ENCODE data around the gene ARID1B. TPM values are rescaled to one million over a fixed set of nuclear protein-coding genes. Genes with fewer than 3 reads are reported as not detected.

The ARID1B gene
- total RNA-seq, 1 experiment from 2014 or later: 63.9 TPM

DNA sequence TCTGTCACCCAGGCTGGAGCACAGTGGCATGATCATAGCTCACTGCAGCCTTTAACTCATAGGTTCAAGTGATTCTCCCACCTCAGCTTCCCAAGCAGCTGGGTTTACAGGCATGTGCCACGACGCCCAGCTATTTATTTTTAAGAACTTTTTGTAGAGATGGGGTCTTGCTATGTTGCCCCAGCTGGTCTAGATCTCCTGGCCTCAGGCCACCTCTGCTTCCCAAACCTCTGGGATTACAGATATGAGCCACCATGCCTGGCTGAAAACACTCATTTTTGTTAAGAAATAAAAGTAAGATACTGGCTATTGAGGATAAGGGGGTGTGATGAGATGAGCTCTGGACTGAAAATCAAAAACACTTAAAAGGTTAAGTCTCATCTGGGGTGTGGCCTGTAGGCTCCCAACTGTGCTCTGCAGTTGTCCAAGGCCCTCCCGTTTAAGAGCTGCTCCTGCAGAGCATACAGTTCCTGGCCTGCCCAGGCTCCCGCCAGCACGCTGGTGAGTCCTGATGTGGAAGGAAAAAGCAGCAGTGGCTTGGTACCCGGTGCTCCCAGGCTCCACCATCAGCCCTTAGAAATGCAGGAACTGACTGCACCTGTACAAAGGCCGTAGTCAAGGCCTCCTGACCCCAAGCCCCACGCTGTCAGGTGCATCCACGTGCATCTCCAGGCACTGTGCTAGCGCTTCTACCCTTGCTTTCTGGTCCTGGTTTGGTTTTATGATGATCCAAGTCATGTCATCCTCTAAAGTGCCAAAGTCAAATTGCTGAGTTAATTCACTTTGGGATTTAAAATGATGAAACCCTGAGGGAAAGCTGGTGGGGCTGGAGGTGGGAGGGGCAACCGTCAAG is 434.7 kb downstream of the ARID1B start:
- no peak for DNase-seq (ENCODE audit: unreplicated experiment)
- Mint-ChIP-seq H3K4me3 (ENCODE audit: unreplicated experiment) (no peak overlapping the region), H3K27ac (ENCODE audit: low read depth, unreplicated experiment) (no peak overlapping the region), H3K36me3 (ENCODE audit: insufficient read depth, unreplicated experiment) (peaks cover 41% of the 10 kb centered on the region), H3K27me3 (ENCODE audit: insufficient read depth, unreplicated experiment) (no peaks in the 10 kb centered on the region), H3K9me3 (ENCODE audit: unreplicated experiment) (no peaks in the 10 kb centered on the region), H3K4me1 (ENCODE audit: insufficient read depth, unreplicated experiment) (no peaks in the 10 kb centered on the region)
- CTCF ChIA-PET: interaction anchor here (0.6 to 1.6 kb wide), 4 partner anchors 9 to 1800 kb away, joined by 3 to 4 read pairs (median 3); no protein-coding TSS in a partner anchor
- no TSS peak for BruUV-seq (replicated peaks)
- POLR2A ChIA-PET: interaction anchor here (1.0 to 1.1 kb wide), 2 partner anchors 14 to 17 kb away, joined by 3 to 4 read pairs; no protein-coding TSS in a partner anchor
- TF ChIP-seq, protein P1, sequence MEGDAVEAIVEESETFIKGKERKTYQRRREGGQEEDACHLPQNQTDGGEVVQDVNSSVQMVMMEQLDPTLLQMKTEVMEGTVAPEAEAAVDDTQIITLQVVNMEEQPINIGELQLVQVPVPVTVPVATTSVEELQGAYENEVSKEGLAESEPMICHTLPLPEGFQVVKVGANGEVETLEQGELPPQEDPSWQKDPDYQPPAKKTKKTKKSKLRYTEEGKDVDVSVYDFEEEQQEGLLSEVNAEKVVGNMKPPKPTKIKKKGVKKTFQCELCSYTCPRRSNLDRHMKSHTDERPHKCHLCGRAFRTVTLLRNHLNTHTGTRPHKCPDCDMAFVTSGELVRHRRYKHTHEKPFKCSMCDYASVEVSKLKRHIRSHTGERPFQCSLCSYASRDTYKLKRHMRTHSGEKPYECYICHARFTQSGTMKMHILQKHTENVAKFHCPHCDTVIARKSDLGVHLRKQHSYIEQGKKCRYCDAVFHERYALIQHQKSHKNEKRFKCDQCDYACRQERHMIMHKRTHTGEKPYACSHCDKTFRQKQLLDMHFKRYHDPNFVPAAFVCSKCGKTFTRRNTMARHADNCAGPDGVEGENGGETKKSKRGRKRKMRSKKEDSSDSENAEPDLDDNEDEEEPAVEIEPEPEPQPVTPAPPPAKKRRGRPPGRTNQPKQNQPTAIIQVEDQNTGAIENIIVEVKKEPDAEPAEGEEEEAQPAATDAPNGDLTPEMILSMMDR (IDR thresholded peaks at IDR 0.05; ENCODE audit: unreplicated experiment): no peak
- intact Hi-C loops (cut with micrococcal nuclease): no loop called here

DNA sequence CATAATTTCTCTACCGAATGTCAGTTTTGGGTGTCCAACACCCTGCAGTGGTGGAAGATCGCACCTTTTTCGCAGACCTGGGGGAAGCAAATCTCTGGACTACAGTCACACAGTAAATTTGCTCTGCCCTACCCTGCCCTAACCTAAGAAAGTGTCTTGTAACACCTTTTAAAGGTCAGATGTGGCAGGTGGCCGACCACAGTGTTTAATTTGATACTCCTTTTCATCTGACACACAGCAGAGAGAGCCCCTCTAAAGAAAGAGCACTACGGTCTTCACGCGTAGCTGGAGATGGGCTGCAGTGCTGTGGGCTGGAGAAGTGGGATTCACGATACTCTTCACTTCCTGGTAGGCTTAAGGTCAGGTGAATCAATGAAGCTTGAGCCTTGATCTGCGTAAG is 436.2 kb downstream of the ARID1B start:
- ChIA-PET CTCF (interaction anchor here (0.6 kb wide), 1 partner anchor 59 kb away, joined by 4 read pairs; no protein-coding TSS in a partner anchor), POLR2A (no interaction called here)
- H3K36me3 Mint-ChIP-seq (ENCODE audit: insufficient read depth, unreplicated experiment): peaks cover 29% of the 10 kb centered on the region
- no peak overlapping the region for H3K4me3 Mint-ChIP-seq (ENCODE audit: unreplicated experiment)
- intact Hi-C loops (cut with micrococcal nuclease): no loop called here
- no peaks in the 10 kb centered on the region for H3K27me3 Mint-ChIP-seq (ENCODE audit: insufficient read depth, unreplicated experiment)
- no TSS peak for BruUV-seq (replicated peaks)
- H3K9me3 Mint-ChIP-seq (ENCODE audit: unreplicated experiment): no peaks in the 10 kb centered on the region
- DNase-seq (ENCODE audit: unreplicated experiment): no peak
- H3K27ac Mint-ChIP-seq (ENCODE audit: low read depth, unreplicated experiment): no peak overlapping the region
- H3K4me1 Mint-ChIP-seq (ENCODE audit: insufficient read depth, unreplicated experiment): no peaks in the 10 kb centered on the region
- TF ChIP-seq, protein P1 (IDR thresholded peaks at IDR 0.05; ENCODE audit: unreplicated experiment): no peak

DNA sequence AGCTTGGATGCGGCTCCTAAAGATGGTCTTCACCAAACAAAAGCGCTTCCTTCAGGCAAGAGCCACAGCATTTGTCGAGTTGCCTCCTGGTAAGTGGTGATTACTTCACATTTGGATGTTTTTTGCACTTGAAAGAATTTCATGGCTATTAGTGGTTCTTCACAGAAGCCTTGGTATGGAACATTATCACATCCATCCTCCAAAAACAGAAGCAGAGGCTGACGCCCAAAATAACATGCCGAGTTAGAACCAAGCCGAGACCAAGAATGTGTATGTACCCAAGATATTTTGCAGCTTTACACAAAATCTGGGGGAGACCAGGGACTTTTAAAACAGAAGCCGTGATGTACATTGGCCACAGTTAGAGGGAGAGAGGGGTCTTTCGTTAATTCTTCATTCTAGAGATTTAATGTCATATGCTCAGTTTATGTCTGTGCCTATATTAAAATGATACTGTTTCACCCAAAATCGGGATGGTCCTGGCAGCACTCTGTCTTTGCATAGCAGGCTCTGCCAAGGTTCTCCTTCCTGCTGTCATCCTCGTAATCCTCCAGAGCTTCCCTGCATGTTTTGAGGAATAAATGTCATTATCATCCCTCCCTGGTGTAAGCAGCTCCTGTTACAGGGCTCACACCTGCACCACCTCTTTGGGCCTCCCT is 436.9 kb downstream of the ARID1B start:
- Mint-ChIP-seq H3K9me3 (ENCODE audit: unreplicated experiment) (no peaks in the 10 kb centered on the region), H3K27me3 (ENCODE audit: insufficient read depth, unreplicated experiment) (no peaks in the 10 kb centered on the region), H3K27ac (ENCODE audit: low read depth, unreplicated experiment) (no peak overlapping the region), H3K4me3 (ENCODE audit: unreplicated experiment) (no peak overlapping the region), H3K4me1 (ENCODE audit: insufficient read depth, unreplicated experiment) (no peaks in the 10 kb centered on the region), H3K36me3 (ENCODE audit: insufficient read depth, unreplicated experiment) (peaks cover 23% of the 10 kb centered on the region)
- no peak for DNase-seq (ENCODE audit: unreplicated experiment)
- POLR2A ChIA-PET: interaction anchor here (1.6 kb wide), 1 partner anchor 15 kb away, joined by 3 read pairs; no protein-coding TSS in a partner anchor
- CTCF ChIA-PET: interaction anchor here (0.6 kb wide), 1 partner anchor 59 kb away, joined by 4 read pairs; no protein-coding TSS in a partner anchor
- TF ChIP-seq, protein P1 (IDR thresholded peaks at IDR 0.05; ENCODE audit: unreplicated experiment): no peak
- BruUV-seq (replicated peaks): no TSS peak
- intact Hi-C loops (cut with micrococcal nuclease): no loop called here

DNA sequence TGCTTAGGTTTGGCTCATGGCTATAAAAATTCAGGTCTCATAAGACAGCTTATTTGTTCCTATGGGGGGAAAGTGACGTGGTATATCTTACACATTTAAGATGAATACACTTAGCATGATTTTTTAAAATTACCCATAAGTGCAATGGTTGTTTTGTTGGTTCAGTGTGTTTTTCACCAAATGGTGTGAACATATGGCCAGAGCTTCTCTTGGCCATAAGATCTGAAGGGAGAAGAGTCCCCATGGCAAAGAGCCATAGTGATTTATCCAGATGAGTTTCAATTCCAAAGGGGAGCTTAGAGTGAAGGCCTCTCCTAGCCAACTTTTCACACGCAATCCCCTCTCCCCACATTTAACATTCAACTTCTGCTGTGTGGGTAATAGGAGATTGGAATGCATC is 438.5 kb downstream of the ARID1B start:
- intact Hi-C loops (cut with micrococcal nuclease): no loop called here
- no peaks in the 10 kb centered on the region for H3K27me3 Mint-ChIP-seq (ENCODE audit: insufficient read depth, unreplicated experiment)
- peaks cover 14% of the 10 kb centered on the region for H3K36me3 Mint-ChIP-seq (ENCODE audit: insufficient read depth, unreplicated experiment)
- no peak overlapping the region for H3K27ac Mint-ChIP-seq (ENCODE audit: low read depth, unreplicated experiment)
- TF ChIP-seq, protein P1 (IDR thresholded peaks at IDR 0.05; ENCODE audit: unreplicated experiment): no peak
- ChIA-PET POLR2A (interaction anchor here (1.6 kb wide), 1 partner anchor 17 kb away, joined by 3 read pairs; no protein-coding TSS in a partner anchor), CTCF (interaction anchor here (0.6 kb wide), 2 partner anchors 66 to 383 kb away, joined by 3 read pairs; no protein-coding TSS in a partner anchor)
- peaks cover 12% of the 10 kb centered on the region for H3K4me1 Mint-ChIP-seq (ENCODE audit: insufficient read depth, unreplicated experiment)
- H3K4me3 Mint-ChIP-seq (ENCODE audit: unreplicated experiment): no peak overlapping the region
- no TSS peak for BruUV-seq (replicated peaks)
- H3K9me3 Mint-ChIP-seq (ENCODE audit: unreplicated experiment): no peaks in the 10 kb centered on the region
- DNase-seq (ENCODE audit: unreplicated experiment): no peak

Data from MCF 10A (cell line).